Esophagus squamous epithelium (tissue), 4 donors: ENCODE measurements around the gene DLGAP1.

Experiments used
- POLR2A ChIP-seq, 4 donors: fragments of 450-650 bp; IDR thresholded peaks; one replicate each; pipeline ENCODE4 v1.6.1; 2017; ENCODE audit warnings: antibody characterized with exemption in 4 of 4, mild to moderate bottlenecking in 4 of 4, moderate library complexity in 3 of 4
- TF ChIP-seq, protein P1 (sequence below), 6 experiments: fragments of 450-650 bp in 4 of 6; fragments of 200-600 bp in 2 of 6; sonication (generic) in 2 of 6; IDR thresholded peaks; one replicate each; pipeline ENCODE4 v1.5.1; 2016 to 2019; ENCODE audit warnings: antibody characterized with exemption in 6 of 6, mild to moderate bottlenecking in 4 of 6, moderate library complexity in 4 of 6

DNA sequence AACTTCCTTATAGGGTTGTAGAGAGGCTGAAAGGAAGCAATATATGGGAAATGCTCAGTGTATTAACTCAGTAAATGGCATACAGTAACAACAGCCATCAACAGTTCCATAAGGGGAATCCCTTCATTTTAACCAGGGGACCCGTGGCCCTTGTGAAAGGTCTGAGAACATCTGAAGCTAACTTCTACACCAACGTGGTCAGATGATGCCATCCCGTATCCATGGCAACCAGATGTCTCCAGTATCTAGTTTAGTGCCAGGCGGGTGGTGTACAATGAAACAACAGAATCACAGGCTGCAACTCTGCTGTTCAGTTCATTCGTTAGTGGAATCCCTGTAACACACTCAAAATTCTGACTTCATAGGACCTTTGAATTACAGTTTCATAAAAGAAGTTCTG is 842.8 kb downstream of the DLGAP1 start:
- TF ChIP-seq, protein P1, sequence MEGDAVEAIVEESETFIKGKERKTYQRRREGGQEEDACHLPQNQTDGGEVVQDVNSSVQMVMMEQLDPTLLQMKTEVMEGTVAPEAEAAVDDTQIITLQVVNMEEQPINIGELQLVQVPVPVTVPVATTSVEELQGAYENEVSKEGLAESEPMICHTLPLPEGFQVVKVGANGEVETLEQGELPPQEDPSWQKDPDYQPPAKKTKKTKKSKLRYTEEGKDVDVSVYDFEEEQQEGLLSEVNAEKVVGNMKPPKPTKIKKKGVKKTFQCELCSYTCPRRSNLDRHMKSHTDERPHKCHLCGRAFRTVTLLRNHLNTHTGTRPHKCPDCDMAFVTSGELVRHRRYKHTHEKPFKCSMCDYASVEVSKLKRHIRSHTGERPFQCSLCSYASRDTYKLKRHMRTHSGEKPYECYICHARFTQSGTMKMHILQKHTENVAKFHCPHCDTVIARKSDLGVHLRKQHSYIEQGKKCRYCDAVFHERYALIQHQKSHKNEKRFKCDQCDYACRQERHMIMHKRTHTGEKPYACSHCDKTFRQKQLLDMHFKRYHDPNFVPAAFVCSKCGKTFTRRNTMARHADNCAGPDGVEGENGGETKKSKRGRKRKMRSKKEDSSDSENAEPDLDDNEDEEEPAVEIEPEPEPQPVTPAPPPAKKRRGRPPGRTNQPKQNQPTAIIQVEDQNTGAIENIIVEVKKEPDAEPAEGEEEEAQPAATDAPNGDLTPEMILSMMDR (IDR thresholded peaks at IDR 0.05): no peak
- TF ChIP-seq POLR2A (IDR thresholded peaks at IDR 0.05): no peak
